IMR-90 (cell line): ENCODE measurements around the gene MOB3A. TPM values are rescaled to one million over a fixed set of nuclear protein-coding genes. Genes with fewer than 3 reads are reported as not detected.

Experiments used
- ATAC-seq: fragments of 200-7000 bp; cut with Tn5 transposase; 2 replicates; pipeline ENCODE4 v1.9.1; 2020; ENCODE audit warnings: low read depth, mild to moderate bottlenecking, moderate library complexity
- BruUV-seq: library from RNA; stranded (reverse); fragments of 400-500 nt; replicated peaks from 2 replicates; lab custom pipeline; 2021; lab: Mats Ljungman, UMichigan
- CTCF ChIA-PET: fragments of 300-600 bp; formaldehyde crosslinking; extraction: SDS; loops from one replicate; lab custom pipeline; 2021; ENCODE audit warnings: antibody characterized with exemption; lab: Yijun Ruan, JAX
- POLR2A ChIA-PET: fragments of 300-600 bp; sonication (Branson Sonifier 250); formaldehyde crosslinking; loops from one replicate; lab custom pipeline; 2022; ENCODE audit warnings: antibody characterized with exemption; ENCODE audit not compliant: unreplicated experiment; lab: Charles Lee
- DNase-seq: peaks from one replicate; pipeline ENCODE4 v3.0.0; 2013
- H2AFZ ChIP-seq: replicated peaks from 2 replicates; pipeline ENCODE3; 2013; ENCODE audit warnings: low read length, mild to moderate bottlenecking; ENCODE audit not compliant: poor library complexity
- H2AK5ac ChIP-seq: 2 replicates; pipeline ENCODE4 v1.6.1; 2013; ENCODE audit warnings: low read depth, low read length, inconsistent platforms
- H2AK9ac ChIP-seq: replicated peaks from 2 replicates; pipeline ENCODE3; 2013; ENCODE audit warnings: mild to moderate bottlenecking, low read depth, low read length, moderate library complexity; ENCODE audit not compliant: poor library complexity
- H2BK120ac ChIP-seq: 2 replicates; pipeline ENCODE4 v1.6.1; 2013; ENCODE audit warnings: low read depth, low read length, inconsistent platforms
- H2BK15ac ChIP-seq: 3 replicates; pipeline ENCODE4 v1.6.1; 2013; ENCODE audit warnings: low read depth, low read length, inconsistent platforms
- H2BK20ac ChIP-seq: 2 replicates; pipeline ENCODE4 v1.6.1; 2013; ENCODE audit warnings: low read depth, mild to moderate bottlenecking, inconsistent platforms, low read length, moderate library complexity
- H2BK5ac ChIP-seq: 2 replicates; pipeline ENCODE4 v1.6.1; 2013; ENCODE audit warnings: mild to moderate bottlenecking, low read depth, low read length, inconsistent platforms; ENCODE audit not compliant: poor library complexity, severe bottlenecking
- H3K14ac ChIP-seq: replicated peaks from 2 replicates; pipeline ENCODE4 v1.6.1; 2013; ENCODE audit warnings: low read depth, low read length, inconsistent platforms
- H3K18ac ChIP-seq: 2 replicates; pipeline ENCODE4 v1.6.1; 2013; ENCODE audit warnings: low read depth, low read length, control low read depth
- H3K23ac ChIP-seq: 2 replicates; pipeline ENCODE4 v1.6.1; 2013; ENCODE audit warnings: low read depth, low read length, inconsistent platforms
- H3K27ac ChIP-seq: 2 replicates; pipeline ENCODE4 v1.5.1; 2013; ENCODE audit warnings: mild to moderate bottlenecking, control low read depth, low read length; ENCODE audit not compliant: insufficient read depth
- H3K27me3 ChIP-seq: 2 replicates; pipeline ENCODE4 v1.6.1; 2013; ENCODE audit warnings: low read length; ENCODE audit not compliant: control insufficient read depth, insufficient read depth
- H3K36me3 ChIP-seq: 2 replicates; pipeline ENCODE4 v1.6.1; 2013; ENCODE audit warnings: low read length, mixed read lengths; ENCODE audit not compliant: control insufficient read depth, insufficient read depth
- H3K4ac ChIP-seq: 2 replicates; pipeline ENCODE4 v1.6.1; 2013; ENCODE audit warnings: low read depth, low read length, inconsistent platforms
- H3K4me1 ChIP-seq: 2 replicates; pipeline ENCODE4 v1.6.1; 2013; ENCODE audit warnings: low read length, mixed read lengths; ENCODE audit not compliant: control insufficient read depth, insufficient read depth
- H3K4me2 ChIP-seq: 2 replicates; pipeline ENCODE4 v1.6.1; 2013; ENCODE audit warnings: low read depth, mild to moderate bottlenecking, control low read depth, low read length, moderate library complexity
- H3K4me3 ChIP-seq: 2 replicates; pipeline ENCODE4 v1.5.1; 2013; ENCODE audit warnings: low read depth, mild to moderate bottlenecking, control low read depth, low read length, moderate library complexity; ENCODE audit not compliant: insufficient read depth
- H3K56ac ChIP-seq: 2 replicates; pipeline ENCODE4 v1.6.1; 2013; ENCODE audit warnings: low read length, inconsistent platforms; ENCODE audit not compliant: insufficient read depth; ENCODE audit errors: extremely low read depth
- H3K79me1 ChIP-seq, 2 experiments: 2 replicates each; pipeline ENCODE4 v1.6.1; 2013; ENCODE audit warnings: low read length in 2 of 2, inconsistent platforms in 1 of 2, low read depth in 1 of 2
- H3K9ac ChIP-seq: 2 replicates; pipeline ENCODE4 v1.6.1; 2013; ENCODE audit warnings: low read depth, low read length, control low read depth
- H3K9me1 ChIP-seq: 2 replicates; pipeline ENCODE4 v1.6.1; 2013; ENCODE audit warnings: low read length, inconsistent platforms; ENCODE audit not compliant: insufficient read depth
- H3K9me3 ChIP-seq: 2 replicates; pipeline ENCODE4 v1.6.1; 2013; ENCODE audit warnings: low read length; ENCODE audit not compliant: control insufficient read depth, insufficient read depth
- H4K20me1 ChIP-seq: 2 replicates; pipeline ENCODE4 v1.6.1; 2013; ENCODE audit warnings: low read length, inconsistent platforms; ENCODE audit not compliant: insufficient read depth
- H4K5ac ChIP-seq: 2 replicates; pipeline ENCODE4 v1.6.1; 2013; ENCODE audit warnings: mild to moderate bottlenecking, low read depth, low read length, control low read depth
- H4K8ac ChIP-seq, 2 experiments: 2 replicates each; pipeline ENCODE4 v1.6.1; 2013; ENCODE audit warnings: low read depth in 2 of 2, low read length in 2 of 2, control low read depth in 1 of 2, inconsistent platforms in 1 of 2
- H4K91ac ChIP-seq: 2 replicates; pipeline ENCODE4 v1.6.1; 2013; ENCODE audit warnings: low read depth, low read length, inconsistent platforms; ENCODE audit not compliant: insufficient read depth
- BHLHE40 ChIP-seq: fragments of 150-350 bp; IDR thresholded peaks from 2 replicates; pipeline ENCODE4 v1.6.1; 2016; ENCODE audit warnings: mild to moderate bottlenecking, low read depth, low read length
- CEBPB ChIP-seq: IDR thresholded peaks from 2 replicates; pipeline ENCODE4 v1.6.1; 2012; ENCODE audit warnings: low read depth, low read length, improper control_type of control experiment
- CHD1 ChIP-seq: IDR thresholded peaks from 2 replicates; pipeline ENCODE4 v1.6.1; 2012; ENCODE audit warnings: low read depth, low read length, improper control_type of control experiment
- CTCF ChIP-seq: conservative IDR thresholded peaks from 2 replicates; pipeline ENCODE4 v1.5.1; 2012; ENCODE audit warnings: mild to moderate bottlenecking, low read depth, low read length, improper control_type of control experiment
- ELK1 ChIP-seq: fragments of 150-350 bp; IDR thresholded peaks from 2 replicates; pipeline ENCODE4 v1.6.1; 2016; ENCODE audit warnings: low read depth, mild to moderate bottlenecking, low read length, moderate library complexity, borderline replicate concordance
- FOS ChIP-seq: fragments of 150-350 bp; IDR thresholded peaks from 2 replicates; pipeline ENCODE4 v1.6.1; 2016; ENCODE audit warnings: low read depth, low read length
- MAFK ChIP-seq: IDR thresholded peaks from 2 replicates; pipeline ENCODE4 v1.6.1; 2012; ENCODE audit warnings: low read depth, low read length, improper control_type of control experiment
- MAZ ChIP-seq: IDR thresholded peaks from 2 replicates; pipeline ENCODE4 v1.6.1; 2012; ENCODE audit warnings: low read depth, mild to moderate bottlenecking, low read length, improper control_type of control experiment, moderate library complexity, borderline replicate concordance
- NFE2L2 ChIP-seq: fragments of 150-350 bp; IDR thresholded peaks from 2 replicates; pipeline ENCODE4 v1.6.1; 2016; ENCODE audit warnings: low read depth, mild to moderate bottlenecking, low read length
- POLR2A ChIP-seq: IDR thresholded peaks from 2 replicates; pipeline ENCODE4 v1.6.1; 2012; ENCODE audit warnings: mild to moderate bottlenecking, low read depth, low read length
- RAD21 ChIP-seq: IDR thresholded peaks from 2 replicates; pipeline ENCODE4 v1.6.1; 2012; ENCODE audit warnings: low read length, improper control_type of control experiment
- RCOR1 ChIP-seq: IDR thresholded peaks from 2 replicates; pipeline ENCODE4 v1.6.1; 2012; ENCODE audit warnings: mild to moderate bottlenecking, low read length, improper control_type of control experiment; ENCODE audit not compliant: insufficient replicate concordance
- RFX5 ChIP-seq: IDR thresholded peaks from 2 replicates; pipeline ENCODE4 v1.8.0; 2012; ENCODE audit warnings: low read depth, mild to moderate bottlenecking, low read length, moderate library complexity
- SMC3 ChIP-seq: fragments of 150-350 bp; IDR thresholded peaks from 2 replicates; pipeline ENCODE4 v1.6.1; 2016; ENCODE audit warnings: low read depth, mild to moderate bottlenecking, antibody characterized with exemption, low read length, moderate library complexity
- USF2 ChIP-seq: fragments of 150-350 bp; IDR thresholded peaks from 2 replicates; pipeline ENCODE4 v1.6.1; 2017; ENCODE audit warnings: mild to moderate bottlenecking, antibody characterized with exemption, low read length, low read depth
- WGBS, 2 experiments: methylation state at CpG; one replicate each; pipeline versions ENCODE4 v1.1.5 to v1.1.7; 2013; ENCODE audit warnings: missing lambda C conversion rate in 2 of 2; ENCODE audit not compliant: insufficient read length in 1 of 2; ENCODE audit errors: extremely low coverage in 2 of 2; 5-methylcytosine and 5-hydroxymethylcytosine counted together
- dilution Hi-C: fragments of 300-500 bp; cut with HindIII; formaldehyde crosslinking; loops from one replicate; pipeline ENCODE4 v1.14.3; 2018; ENCODE audit warnings: low sequenced_read_pairs; ENCODE audit not compliant: unreplicated experiment
- in situ Hi-C: fragments of 300-500 bp; cut with MboI; formaldehyde crosslinking; loops from 3 replicates; pipeline ENCODE4 v1.14.3; 2019; ENCODE audit warnings: low sequenced_read_pairs, inconsistent platforms, mixed read lengths
- intact Hi-C: fragments of 100-400 bp; cut with micrococcal nuclease; formaldehyde crosslinking; loops from 2 replicates; pipeline ENCODE4 v1.10.0; 2022
- polyA plus RNA-seq, 3 experiments: library from polyadenylated mRNA; depleted of rRNA; stranded (reverse); fragments of >200 nt; gene quantifications; 2 replicates each; pipeline ENCODE4 v1.2.3, GENCODE V29; 2012; ENCODE audit warnings: low replicate concordance in 1 of 3
- total RNA-seq: library from RNA; depleted of rRNA; stranded (reverse); fragments of >200 nt; gene quantifications from 2 replicates; pipeline ENCODE4 v1.2.3, GENCODE V29; 2012

MOB3A gene
- total and polyA plus RNA-seq, 2 of the 4 experiments (the other 2 are of a cell fraction), result 9.3 to 26.5 TPM

GRCh38 chr19:2115324-2115723 is 19.2 kb upstream of the MOB3A start:
- Histone ChIP-seq H2AK5ac (no peak overlapping the region), H3K9me3 (no peaks in the 10 kb centered on the region), H3K4me1 (no peaks in the 10 kb centered on the region), H3K36me3 (peaks cover 91% of the 10 kb centered on the region), H2BK120ac (no peak overlapping the region), H3K14ac (no peak overlapping the region), H2AK9ac (peak overlapping the region; percentile 1), H2BK5ac (no peak overlapping the region), H2AFZ (no peak overlapping the region), H3K79me1 (peaks cover 7 to 22% of the 10 kb centered on the region in 2 experiments; a peak in 3 of 4 replicates), H3K4me2 (no peak overlapping the region), H3K9me1 (no peaks in the 10 kb centered on the region), H3K9ac (no peak overlapping the region), H3K27me3 (no peaks in the 10 kb centered on the region), H3K4me3 (no peak overlapping the region), H3K56ac (no peak overlapping the region), H3K27ac (no peak overlapping the region), H4K20me1 (peaks cover 12% of the 10 kb centered on the region), H4K91ac (no peak overlapping the region), H4K8ac (no peak overlapping the region), H4K5ac (no peak overlapping the region), H3K23ac (no peak overlapping the region), H3K18ac (no peak overlapping the region), H3K4ac (no peak overlapping the region), H2BK20ac (no peak overlapping the region), H2BK15ac (no peak overlapping the region)
- ATAC-seq, result no peak
- POLR2A ChIA-PET, result no interaction called here
- dilution Hi-C loops, result no loop called here
- WGBS, 2 experiments, result 96% methylated on average over 16 of the region's 25 CpGs; no CpG with 5 or more reads in 1 of the 2 experiments
- intact Hi-C loops, result no loop called here
- DNase-seq, result no peak
- TF ChIP-seq MAFK (no peak), CEBPB (no peak), RAD21 (no peak), RFX5 (no peak), MAZ (no peak), BHLHE40 (no peak), CTCF (no peak), SMC3 (no peak), FOS (no peak), ELK1 (no peak), POLR2A (no peak), RCOR1 (no peak), CHD1 (no peak), NFE2L2 (no peak), USF2 (no peak)
- BruUV-seq, result no TSS peak
- CTCF ChIA-PET, result no interaction called here
- in situ Hi-C loops, result no loop called here
